ENCODE measurements around the gene ATP1B3. TPM values are rescaled to one million over a fixed set of nuclear protein-coding genes. Genes with fewer than 3 reads are reported as not detected.

ATP1B3 gene
- total RNA-seq, 4 donors from 2014 or later: 120 to 161 (median 140) TPM

- TF ChIP-seq CTCF (IDR thresholded peaks at IDR 0.05) (no peak), POLR2A (IDR thresholded peaks at IDR 0.05) (no peak)
- 46 to 47% methylated on average over 10 of the region's 10 CpGs for WGBS, 2 donors
- DNase-seq (ENCODE audit: low spot score in 2 of 2): no peak
- intact Hi-C loops (cut with DNase I; ENCODE audit: low total_unique reads): no loop called here
- no peak overlapping the region for H3K4me3 ChIP-seq (ENCODE audit: low read depth, poor library complexity, severe bottlenecking)
These were observed 22.7 kb upstream of the ATP1B3 start for GRCh38 chr3:141853629-141854168.

GRCh38 chr3:141854599-141854998 lies 21.8 kb upstream of the ATP1B3 start:
- no peak overlapping the region for H3K4me3 ChIP-seq (ENCODE audit: low read depth, poor library complexity, severe bottlenecking)
- TF ChIP-seq CTCF (IDR thresholded peaks at IDR 0.05) (no peak), POLR2A (IDR thresholded peaks at IDR 0.05) (no peak)
- WGBS, 2 donors: 81 to 100% methylated on average over 1 of the region's 1 CpG
- DNase-seq (ENCODE audit: low spot score in 2 of 2): no peak
- intact Hi-C loops (cut with DNase I; ENCODE audit: low total_unique reads): no loop called here

- 78 to 84% methylated on average over 2 of the region's 2 CpGs for WGBS, 2 donors
- DNase-seq (ENCODE audit: low spot score in 2 of 2): no peak
- TF ChIP-seq CTCF (IDR thresholded peaks at IDR 0.05) (no peak), POLR2A (IDR thresholded peaks at IDR 0.05) (no peak)
These were observed 18.1 kb upstream of the ATP1B3 start for GRCh38 chr3:141858312-141858711.

GRCh38 chr3:141859651-141860050 lies 16.8 kb upstream of the ATP1B3 start:
- TF ChIP-seq CTCF (IDR thresholded peaks at IDR 0.05) (no peak), POLR2A (IDR thresholded peaks at IDR 0.05) (no peak)
- no peak overlapping the region for H3K4me3 ChIP-seq (ENCODE audit: low read depth, poor library complexity, severe bottlenecking)
- 70 to 72% methylated on average over 4 of the region's 4 CpGs for WGBS, 2 donors
- no peak for DNase-seq (ENCODE audit: low spot score in 2 of 2)
- intact Hi-C loops (cut with DNase I; ENCODE audit: low total_unique reads): no loop called here

More at GRCh38 chr3:141858312-141858711, 18.1 kb upstream of the ATP1B3 start:
- intact Hi-C loops (cut with DNase I; ENCODE audit: low total_unique reads): no loop called here
- no peak overlapping the region for H3K4me3 ChIP-seq (ENCODE audit: low read depth, poor library complexity, severe bottlenecking)

GRCh38 chr3:141860086-141860669 lies 16.3 kb upstream of the ATP1B3 start:
- H3K4me3 ChIP-seq (ENCODE audit: low read depth, poor library complexity, severe bottlenecking): no peak overlapping the region
- TF ChIP-seq POLR2A (IDR thresholded peaks at IDR 0.05) (no peak), CTCF (IDR thresholded peaks at IDR 0.05) (no peak)
- intact Hi-C loops (cut with DNase I; ENCODE audit: low total_unique reads): no loop called here
- WGBS, 2 donors: 55 to 57% methylated on average over 2 of the region's 2 CpGs
- DNase-seq (ENCODE audit: low spot score in 2 of 2): no peak

All from lower leg skin (tissue), 4 donors.